HL-60 (cell line): ENCODE measurements around the gene AIRE.

ENCODE experiments used
- DNase-seq, 2 experiments: peaks; one replicate each; pipeline ENCODE4 v3.0.0-alpha.2; 2010 to 2020; ENCODE audit warnings: low read depth in 1 of 2, low spot score in 1 of 2
- H3K27ac ChIP-seq: fragments of 250-450 bp; sonication (Bioruptor Pico); replicated peaks from 2 replicates; pipeline ENCODE4 v1.5.1; 2020; ENCODE audit warnings: mild to moderate bottlenecking, moderate library complexity
- H3K27me3 ChIP-seq: fragments of 250-450 bp; sonication (Bioruptor Pico); 2 replicates; pipeline ENCODE4 v1.5.1; 2021; ENCODE audit warnings: mild to moderate bottlenecking, moderate library complexity; ENCODE audit not compliant: insufficient read depth, poor library complexity, severe bottlenecking
- H3K4me3 ChIP-seq: replicated peaks from 2 replicates; pipeline ENCODE4 v1.5.1; 2011; ENCODE audit warnings: mild to moderate bottlenecking, control low read depth, low read length; ENCODE audit not compliant: insufficient read depth
- CTCF ChIP-seq: IDR thresholded peaks from one replicate; pipeline ENCODE4 v1.5.1; 2011; ENCODE audit warnings: low read length, control low read depth, inconsistent platforms; ENCODE audit not compliant: insufficient read depth
- GABPA ChIP-seq: IDR thresholded peaks from 2 replicates; pipeline ENCODE4 v1.6.1; 2012; ENCODE audit warnings: low read depth
- POLR2AphosphoS5 ChIP-seq: IDR thresholded peaks from 2 replicates; pipeline ENCODE4 v1.6.1; 2012; ENCODE audit warnings: low read depth
- REST ChIP-seq: IDR thresholded peaks from 2 replicates; pipeline ENCODE4 v1.6.1; 2012; ENCODE audit warnings: low read depth; ENCODE audit not compliant: insufficient replicate concordance
- SPI1 ChIP-seq: IDR thresholded peaks from 2 replicates; pipeline ENCODE4 v1.6.1; 2012; ENCODE audit warnings: low read depth, mild to moderate bottlenecking, borderline replicate concordance

Gene AIRE

GRCh38 chr21:44255511-44255981, 30.1 kb upstream of the AIRE start:
- DNase-seq, result no peak
- TF ChIP-seq SPI1 (no peak), POLR2AphosphoS5 (no peak), CTCF (no peak), GABPA (no peak), REST (no peak)
- H3K4me3 ChIP-seq, result no peak overlapping the region
- no peaks in the 10 kb centered on the region for H3K27me3 ChIP-seq
- no peak overlapping the region for H3K27ac ChIP-seq

- Histone ChIP-seq H3K4me3 (no peak overlapping the region), H3K27me3 (no peaks in the 10 kb centered on the region), H3K27ac (no peak overlapping the region)
- no peak for TF ChIP-seq POLR2AphosphoS5
- no peak for TF ChIP-seq REST
- TF ChIP-seq CTCF, result no peak
- no peak for TF ChIP-seq GABPA
- TF ChIP-seq SPI1, result no peak
- no peak for DNase-seq
Measured at GRCh38 chr21:44258056-44258725, 27.5 kb upstream of the AIRE start.

GRCh38 chr21:44259082-44259705, 26.5 kb upstream of the AIRE start:
- no peak for TF ChIP-seq REST
- TF ChIP-seq POLR2AphosphoS5, result no peak
- no peak for TF ChIP-seq CTCF
- TF ChIP-seq GABPA, result no peak
- TF ChIP-seq SPI1, result no peak
- Histone ChIP-seq H3K4me3 (no peak overlapping the region), H3K27me3 (no peaks in the 10 kb centered on the region), H3K27ac (no peak overlapping the region)
- DNase-seq, result no peak
